Measurements from ENCODE around the gene ANTXRL.

DNA sequence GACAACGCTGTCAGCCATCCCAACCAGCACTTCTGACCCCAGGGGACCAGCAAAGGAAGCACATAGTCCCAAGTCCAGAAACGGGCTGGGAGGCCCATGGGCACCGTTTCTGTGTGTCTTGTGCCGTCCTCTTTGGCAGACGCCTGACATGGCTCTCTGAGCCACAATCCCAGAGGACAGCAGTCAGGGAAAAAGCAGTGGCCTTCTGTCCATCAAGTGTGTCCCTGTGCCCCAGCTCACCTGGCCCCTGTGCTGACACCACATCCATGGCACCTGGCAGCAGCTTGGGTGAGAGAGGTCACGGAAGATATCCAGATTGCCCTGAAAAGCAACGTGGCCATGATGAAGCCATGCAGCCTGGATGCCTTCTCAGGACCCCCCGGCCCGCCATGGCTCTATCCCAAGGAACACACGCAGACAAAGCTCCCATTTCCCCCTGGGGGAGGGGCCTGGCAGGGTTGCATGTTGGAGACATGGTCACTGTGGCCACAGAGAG, 38.1 kb upstream of the ANTXRL start:
- TF ChIP-seq, protein P1, sequence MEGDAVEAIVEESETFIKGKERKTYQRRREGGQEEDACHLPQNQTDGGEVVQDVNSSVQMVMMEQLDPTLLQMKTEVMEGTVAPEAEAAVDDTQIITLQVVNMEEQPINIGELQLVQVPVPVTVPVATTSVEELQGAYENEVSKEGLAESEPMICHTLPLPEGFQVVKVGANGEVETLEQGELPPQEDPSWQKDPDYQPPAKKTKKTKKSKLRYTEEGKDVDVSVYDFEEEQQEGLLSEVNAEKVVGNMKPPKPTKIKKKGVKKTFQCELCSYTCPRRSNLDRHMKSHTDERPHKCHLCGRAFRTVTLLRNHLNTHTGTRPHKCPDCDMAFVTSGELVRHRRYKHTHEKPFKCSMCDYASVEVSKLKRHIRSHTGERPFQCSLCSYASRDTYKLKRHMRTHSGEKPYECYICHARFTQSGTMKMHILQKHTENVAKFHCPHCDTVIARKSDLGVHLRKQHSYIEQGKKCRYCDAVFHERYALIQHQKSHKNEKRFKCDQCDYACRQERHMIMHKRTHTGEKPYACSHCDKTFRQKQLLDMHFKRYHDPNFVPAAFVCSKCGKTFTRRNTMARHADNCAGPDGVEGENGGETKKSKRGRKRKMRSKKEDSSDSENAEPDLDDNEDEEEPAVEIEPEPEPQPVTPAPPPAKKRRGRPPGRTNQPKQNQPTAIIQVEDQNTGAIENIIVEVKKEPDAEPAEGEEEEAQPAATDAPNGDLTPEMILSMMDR (IDR thresholded peaks at IDR 0.05; ENCODE audit: low read depth, low read length) = no peak
- TF ChIP-seq EZH2phosphoT487 (IDR thresholded peaks at IDR 0.05; ENCODE audit: low read depth) = no peak
